IPS-NIHi11 (cell line): ENCODE results near the gene TCERG1L.
"Not testable (repeated sequence)": the region's sequence is repeated elsewhere in the genome, so short reads cannot be mapped to it uniquely, and the experiment has no call there.

Experiments
- DNase-seq: peaks from one replicate; pipeline ENCODE4 v3.0.0; 2012; ENCODE audit warnings: mixed read lengths, low spot score

The TCERG1L gene

GRCh38 chr10:131184503-131184902, 127.0 kb downstream of the TCERG1L start:
- no peak for DNase-seq

GRCh38 chr10:131183546-131184045, 127.9 kb downstream of the TCERG1L start:
- DNase-seq, result no peak

- DNase-seq, result no peak
These were observed 130.1 kb downstream of the TCERG1L start for GRCh38 chr10:131181456-131181855.

GRCh38 chr10:131180740-131181415, 130.6 kb downstream of the TCERG1L start:
- DNase-seq, result no peak

GRCh38 chr10:131180086-131180485, 131.4 kb downstream of the TCERG1L start:
- no peak for DNase-seq

GRCh38 chr10:131179361-131179760, 132.2 kb downstream of the TCERG1L start:
- DNase-seq, result no peak

- no peak for DNase-seq
These were observed 132.8 kb downstream of the TCERG1L start for GRCh38 chr10:131178521-131179331.

GRCh38 chr10:131177431-131178327, 133.8 kb downstream of the TCERG1L start:
- DNase-seq, result no peak

GRCh38 chr10:131176907-131177306, 134.6 kb downstream of the TCERG1L start:
- no peak for DNase-seq

GRCh38 chr10:131176324-131176723, 135.2 kb downstream of the TCERG1L start:
- not testable (repeated sequence) for DNase-seq

GRCh38 chr10:131175891-131176290, 135.6 kb downstream of the TCERG1L start:
- DNase-seq, result no peak

GRCh38 chr10:131174651-131175540, 136.6 kb downstream of the TCERG1L start:
- DNase-seq, result no peak

GRCh38 chr10:131174211-131174565, 137.3 kb downstream of the TCERG1L start:
- DNase-seq, result no peak

- DNase-seq, result no peak
These were observed 137.9 kb downstream of the TCERG1L start for GRCh38 chr10:131173484-131174210.

- no peak for DNase-seq
These were observed 139.1 kb downstream of the TCERG1L start for GRCh38 chr10:131172433-131172832.

GRCh38 chr10:131169146-131169545, 142.4 kb downstream of the TCERG1L start:
- no peak for DNase-seq

GRCh38 chr10:131168238-131168875, 143.2 kb downstream of the TCERG1L start:
- no peak for DNase-seq

GRCh38 chr10:131167036-131167860, 144.3 kb downstream of the TCERG1L start:
- no peak for DNase-seq

- DNase-seq, result no peak
These were observed 145.0 kb downstream of the TCERG1L start for GRCh38 chr10:131166486-131166885.
